Fibroblast of lung (primary cell): ENCODE measurements around the gene GLCCI1. TPM values are rescaled to one million over a fixed set of nuclear protein-coding genes. Genes with fewer than 3 reads are reported as not detected.
A peak's percentile ranks its signal among the peaks of the same experiment; 100 is the strongest.

Experiments used
- DNase-seq, 2 donors: peaks; one replicate each; pipeline versions ENCODE4 v3.0.0 to v3.0.0-alpha.2; 2010; ENCODE audit warnings: low read depth in 2 of 2
- H2AFZ ChIP-seq: 2 replicates; pipeline ENCODE4 v1.5.1; 2012; ENCODE audit warnings: low read length, control low read depth, inconsistent platforms
- H3K27ac ChIP-seq: 2 replicates; pipeline ENCODE4 v1.5.1; 2011; ENCODE audit warnings: low read length, control low read depth; ENCODE audit not compliant: insufficient read depth
- H3K27me3 ChIP-seq: 2 replicates; pipeline ENCODE4 v1.5.1; 2011; ENCODE audit warnings: mild to moderate bottlenecking, low read length; ENCODE audit not compliant: control insufficient read depth, insufficient read depth
- H3K36me3 ChIP-seq: 2 replicates; pipeline ENCODE4 v1.5.1; 2011; ENCODE audit warnings: low read length; ENCODE audit not compliant: control insufficient read depth, insufficient read depth
- H3K4me1 ChIP-seq: 2 replicates; pipeline ENCODE4 v1.5.1; 2011; ENCODE audit warnings: low read length; ENCODE audit not compliant: control insufficient read depth, insufficient read depth; ENCODE audit errors: extremely low read depth
- H3K4me2 ChIP-seq: 2 replicates; pipeline ENCODE4 v1.5.1; 2011; ENCODE audit warnings: low read length, control low read depth; ENCODE audit not compliant: insufficient read depth; ENCODE audit errors: extremely low read depth
- H3K4me3 ChIP-seq, 4 experiments: fragments of 200-600 bp in 1 of 4; sonication (generic) in 1 of 4; replicated peaks in 1 of 4; 2 replicates each; pipeline ENCODE4 v1.5.1; 2011 to 2016; ENCODE audit warnings: low read length in 4 of 4, low read depth in 3 of 4, mild to moderate bottlenecking in 3 of 4, control low read depth in 2 of 4, inconsistent platforms in 1 of 4, mixed read lengths in 1 of 4; ENCODE audit not compliant: insufficient read depth in 1 of 4; ENCODE audit errors: control extremely low read depth in 1 of 4
- H3K79me2 ChIP-seq: 2 replicates; pipeline ENCODE4 v1.5.1; 2012; ENCODE audit warnings: mild to moderate bottlenecking, low read length, inconsistent platforms; ENCODE audit not compliant: control insufficient read depth, insufficient read depth
- H3K9ac ChIP-seq: 2 replicates; pipeline ENCODE4 v1.5.1; 2011; ENCODE audit warnings: mild to moderate bottlenecking, low read length, control low read depth; ENCODE audit not compliant: insufficient read depth
- H3K9me3 ChIP-seq: 2 replicates; pipeline ENCODE4 v1.5.1; 2012; ENCODE audit warnings: low read depth, low read length; ENCODE audit not compliant: control insufficient read depth, insufficient read depth
- H4K20me1 ChIP-seq: 2 replicates; pipeline ENCODE4 v1.5.1; 2011; ENCODE audit warnings: low read length; ENCODE audit not compliant: control insufficient read depth, insufficient read depth; ENCODE audit errors: extremely low read depth
- EZH2 ChIP-seq: IDR thresholded peaks from 2 replicates; pipeline ENCODE4 v1.5.1; 2012; ENCODE audit warnings: low read length, control low read depth, mild to moderate bottlenecking; ENCODE audit errors: missing control alignments
- polyA plus RNA-seq, 2 donors: library from polyadenylated mRNA; depleted of rRNA in 1 of 2; stranded (reverse) in 1 of 2; unstranded in 1 of 2; fragments of >200 nt; gene quantifications; 2 replicates each; pipeline ENCODE4 v1.2.1, GENCODE V29; 2011 to 2012; ENCODE audit warnings: missing spikeins in 1 of 2
- total RNA-seq: library from RNA; depleted of rRNA; stranded (reverse); fragments of >200 nt; gene quantifications from 2 replicates; pipeline ENCODE4 v1.2.1, GENCODE V29; 2014
- TF ChIP-seq, protein P1 (sequence below), 2 donors: IDR thresholded peaks in 1 of 2; conservative IDR thresholded peaks in 1 of 2; 1 replicate in 1 of 2; 2 replicates in 1 of 2; pipeline ENCODE4 v1.5.1; 2011 to 2012; ENCODE audit warnings: low read length in 2 of 2, control low read depth in 1 of 2, inconsistent platforms in 1 of 2, low read depth in 1 of 2, mild to moderate bottlenecking in 1 of 2

GLCCI1 gene
- total and polyA plus RNA-seq, 2 donors (not counting 1 experiment from before 2014, with no cell fraction given): 4.4 to 8.3 TPM

DNA sequence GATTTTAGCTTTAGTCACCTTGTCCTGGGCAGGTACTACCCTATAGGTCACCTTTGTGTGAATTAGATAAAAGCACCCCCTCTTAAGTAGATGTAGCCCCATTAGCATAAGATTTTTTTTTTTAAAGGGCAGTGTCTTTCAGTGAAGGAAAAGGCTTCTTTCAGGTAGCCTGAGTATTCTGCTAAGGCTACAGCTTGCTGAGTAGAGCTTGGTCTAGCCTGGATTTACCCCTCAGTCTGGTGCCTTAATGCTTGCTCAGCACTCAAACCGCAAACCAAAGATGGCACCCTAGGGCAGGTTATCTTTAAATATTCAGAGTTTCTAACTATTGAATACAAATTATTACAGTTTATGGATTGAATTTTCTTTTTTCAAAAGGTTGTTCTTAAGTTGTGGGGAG lies 83.4 kb downstream of the GLCCI1 start:
- Histone ChIP-seq H3K4me2 (no peak overlapping the region), H4K20me1 (no peaks in the 10 kb centered on the region)
- TF ChIP-seq, protein P1, sequence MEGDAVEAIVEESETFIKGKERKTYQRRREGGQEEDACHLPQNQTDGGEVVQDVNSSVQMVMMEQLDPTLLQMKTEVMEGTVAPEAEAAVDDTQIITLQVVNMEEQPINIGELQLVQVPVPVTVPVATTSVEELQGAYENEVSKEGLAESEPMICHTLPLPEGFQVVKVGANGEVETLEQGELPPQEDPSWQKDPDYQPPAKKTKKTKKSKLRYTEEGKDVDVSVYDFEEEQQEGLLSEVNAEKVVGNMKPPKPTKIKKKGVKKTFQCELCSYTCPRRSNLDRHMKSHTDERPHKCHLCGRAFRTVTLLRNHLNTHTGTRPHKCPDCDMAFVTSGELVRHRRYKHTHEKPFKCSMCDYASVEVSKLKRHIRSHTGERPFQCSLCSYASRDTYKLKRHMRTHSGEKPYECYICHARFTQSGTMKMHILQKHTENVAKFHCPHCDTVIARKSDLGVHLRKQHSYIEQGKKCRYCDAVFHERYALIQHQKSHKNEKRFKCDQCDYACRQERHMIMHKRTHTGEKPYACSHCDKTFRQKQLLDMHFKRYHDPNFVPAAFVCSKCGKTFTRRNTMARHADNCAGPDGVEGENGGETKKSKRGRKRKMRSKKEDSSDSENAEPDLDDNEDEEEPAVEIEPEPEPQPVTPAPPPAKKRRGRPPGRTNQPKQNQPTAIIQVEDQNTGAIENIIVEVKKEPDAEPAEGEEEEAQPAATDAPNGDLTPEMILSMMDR (conservative IDR thresholded peaks at IDR 0.05 in 1 of 2, IDR thresholded peaks at IDR 0.05 in 1 of 2; ENCODE audit: low read depth in 1 of 2, low read length in 2 of 2): no peak
- TF ChIP-seq EZH2: no peak

GRCh38 chr7:8052824-8053223 lies 84.2 kb downstream of the GLCCI1 start:
- H3K79me2 ChIP-seq: no peaks in the 10 kb centered on the region
- no peaks in the 10 kb centered on the region for H3K4me1 ChIP-seq
- no peaks in the 10 kb centered on the region for H4K20me1 ChIP-seq
- no peak for TF ChIP-seq EZH2
- TF ChIP-seq, protein P1 (conservative IDR thresholded peaks at IDR 0.05 in 1 of 2, IDR thresholded peaks at IDR 0.05 in 1 of 2; ENCODE audit: low read depth in 1 of 2, low read length in 2 of 2): no peak
- H3K4me3 ChIP-seq: no peak overlapping the region
- H3K27me3 ChIP-seq: no peaks in the 10 kb centered on the region
- no peak overlapping the region for H3K4me2 ChIP-seq
- H2AFZ ChIP-seq: no peak overlapping the region
- no peaks in the 10 kb centered on the region for H3K9me3 ChIP-seq
- DNase-seq: no peak
- no peak overlapping the region for H3K27ac ChIP-seq
- H3K36me3 ChIP-seq: no peaks in the 10 kb centered on the region
- H3K9ac ChIP-seq: no peak overlapping the region

More for the DNA sequence above, 83.4 kb downstream of the GLCCI1 start:
- Histone ChIP-seq H3K9ac (no peak overlapping the region), H3K79me2 (no peaks in the 10 kb centered on the region), H3K27me3 (no peaks in the 10 kb centered on the region), H2AFZ (no peak overlapping the region), H3K9me3 (no peaks in the 10 kb centered on the region), H3K4me1 (no peaks in the 10 kb centered on the region), H3K36me3 (no peaks in the 10 kb centered on the region), H3K4me3 (no peak overlapping the region), H3K27ac (no peak overlapping the region)
- DNase-seq: no peak

- Histone ChIP-seq H3K9ac (no peak overlapping the region), H4K20me1 (no peaks in the 10 kb centered on the region), H3K36me3 (no peaks in the 10 kb centered on the region), H3K79me2 (no peaks in the 10 kb centered on the region), H3K4me1 (no peaks in the 10 kb centered on the region), H3K4me3 (no peak overlapping the region), H3K9me3 (no peaks in the 10 kb centered on the region), H3K27ac (no peak overlapping the region), H3K4me2 (no peak overlapping the region), H2AFZ (no peak overlapping the region), H3K27me3 (no peaks in the 10 kb centered on the region)
- TF ChIP-seq, protein P1 (conservative IDR thresholded peaks at IDR 0.05 in 1 of 2, IDR thresholded peaks at IDR 0.05 in 1 of 2; ENCODE audit: low read depth in 1 of 2, low read length in 2 of 2): no peak
- no peak for TF ChIP-seq EZH2
- DNase-seq: peak in 1 of 2 donors; percentile 37
These were observed 87.8 kb downstream of the GLCCI1 start for GRCh38 chr7:8056439-8056838.
